K562 treated with DMSO at 1 percent for 24 hours (cell line): ENCODE measurements around the gene SDR9C7. TPM values are rescaled to one million over a fixed set of nuclear protein-coding genes. Genes with fewer than 3 reads are reported as not detected.

Experiments
- total RNA-seq: library from RNA; unstranded; fragments of 300-600 nt; gene quantifications from 2 replicates; pipeline ENCODE4 v1.2.3, GENCODE V29; 2022; ENCODE audit warnings: low read depth; ENCODE audit not compliant: insufficient read depth

SDR9C7 gene
- total RNA-seq: not detected in 2 replicates

DNA sequence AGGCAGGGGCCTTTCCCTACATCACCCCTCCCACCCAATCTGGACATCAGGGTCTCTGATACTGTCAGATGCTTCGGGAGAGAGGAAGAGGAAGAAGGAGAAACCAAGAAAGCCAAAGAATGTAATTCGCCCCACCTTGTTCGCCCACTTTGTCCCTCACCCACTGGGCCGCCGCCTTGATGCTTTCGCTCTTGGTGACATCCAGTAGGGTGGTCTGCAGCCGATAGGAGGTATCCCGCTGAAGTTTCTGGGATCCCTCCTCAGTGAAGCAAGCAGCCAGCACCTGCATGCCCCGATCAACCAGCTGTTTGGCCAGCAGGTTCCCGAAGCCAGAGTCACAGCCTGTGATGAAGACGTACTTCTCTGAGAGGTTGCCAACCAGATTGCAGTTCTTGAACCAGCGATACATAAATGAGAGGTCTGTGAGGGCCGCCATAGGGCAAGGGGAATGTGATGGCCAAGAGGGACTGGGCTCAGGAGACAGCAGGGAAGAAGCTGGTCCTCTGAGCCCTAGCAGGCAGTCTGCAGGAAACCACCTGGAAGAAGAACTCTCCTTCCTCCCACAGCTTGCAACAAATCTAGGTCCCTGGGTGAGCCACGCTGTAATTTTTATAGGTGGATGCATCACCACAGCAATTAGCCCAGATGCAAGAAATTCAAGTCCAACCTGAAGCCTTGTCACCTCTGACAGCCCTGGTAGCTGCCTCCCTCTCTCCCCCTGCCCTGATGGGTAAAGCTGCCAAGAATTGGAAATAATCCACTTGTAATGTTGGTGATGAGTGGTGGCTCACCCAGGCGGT, at the start of gene SDR9C7:
Gene SDR9C7, minus strand, starts transcription at position 583 of the 800 bp plus-strand sequence. Its CDS starts 147 bp downstream, at position 436.

DNA sequence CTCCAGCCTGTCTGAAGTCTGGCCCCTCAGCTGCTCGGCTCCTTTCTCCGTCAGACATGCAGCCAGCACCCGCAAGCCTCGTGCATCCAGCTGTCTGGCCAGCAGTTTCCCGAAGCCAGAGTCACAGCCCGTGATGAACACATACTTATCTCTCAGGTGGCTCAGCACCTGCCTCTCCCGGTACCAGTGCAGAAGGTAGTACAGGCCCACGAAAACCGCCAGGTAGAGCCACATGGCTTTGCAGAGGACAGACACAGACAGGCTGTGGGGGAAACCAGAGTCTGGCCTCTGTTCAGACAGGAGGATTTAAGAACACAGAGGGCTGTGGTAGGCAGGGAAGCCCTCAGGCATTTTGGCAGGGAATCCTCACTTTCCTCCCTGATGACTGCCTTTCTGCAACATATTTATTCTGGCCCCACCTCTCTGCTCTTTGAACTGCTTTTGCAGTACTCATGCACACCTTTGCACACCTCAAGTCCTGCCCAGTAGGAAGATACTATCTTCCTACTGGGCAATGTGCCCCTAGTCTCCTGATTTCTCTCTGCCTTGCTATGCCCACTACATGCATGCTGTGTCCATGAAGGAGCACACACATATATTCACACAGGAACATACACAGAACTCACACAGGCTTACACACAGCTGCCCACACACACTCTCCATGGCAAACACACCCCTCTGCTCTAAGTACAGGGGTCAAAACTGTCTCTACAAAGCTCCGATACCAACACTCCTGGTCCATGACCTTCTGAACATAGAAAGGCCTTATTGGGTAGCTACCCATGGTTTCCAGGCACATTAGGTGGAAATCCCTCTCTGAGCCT, 23.2 kb upstream of the SDR9C7 start, which contains the start of gene RDH16:
Gene RDH16, minus strand, starts transcription at position 380 of the 824 bp plus-strand sequence. Its CDS starts 146 bp downstream, at position 234.

Other genes starting within 250 kb of the SDR9C7 start
- gene PTGES3, start 246.1 kb downstream of the SDR9C7 start, total RNA-seq: 185 and 206 TPM in 2 replicates
- 1,599 and 1,695 TPM in 2 replicates for gene NACA, start 209.1 kb downstream of the SDR9C7 start, total RNA-seq
- 53.2 and 58.9 TPM in 2 replicates for gene PRIM1, start 182.1 kb downstream of the SDR9C7 start, total RNA-seq
- gene HSD17B6, start 171.1 kb downstream of the SDR9C7 start, total RNA-seq: 0.61 and 0.88 TPM in 2 replicates
- gene RDH16, start 23.2 kb upstream of the SDR9C7 start, total RNA-seq: 0.37 and 0.58 TPM in 2 replicates
- 8.8 and 10.2 TPM in 2 replicates for gene ZBTB39, start 72.1 kb upstream of the SDR9C7 start, total RNA-seq
- gene TAC3, start 82.1 kb upstream of the SDR9C7 start, total RNA-seq: 2.0 and 2.1 TPM in 2 replicates
- 0.10 TPM in 1 of 2 replicates, not detected in the other for gene MYO1A, start 115.7 kb upstream of the SDR9C7 start, total RNA-seq
- 20.5 and 22.8 TPM in 2 replicates for gene NEMP1, start 144.4 kb upstream of the SDR9C7 start, total RNA-seq
- gene NAB2, start 154.7 kb upstream of the SDR9C7 start, total RNA-seq: 44.6 and 53.1 TPM in 2 replicates
- gene STAT6, start 177.0 kb upstream of the SDR9C7 start, total RNA-seq: 47.9 and 54.4 TPM in 2 replicates
- 3.0 and 3.9 TPM in 2 replicates for gene LRP1, start 194.1 kb upstream of the SDR9C7 start, total RNA-seq
- gene LRP1-AS, start 213.2 kb upstream of the SDR9C7 start, total RNA-seq: not detected in 2 replicates